Subcutaneous abdominal adipose tissue (tissue), 5 donors: Measurements from ENCODE around the gene SHMT2.

Experiments
- H3K27ac ChIP-seq: one replicate; pipeline ENCODE4 v1.7.0; 2013; ENCODE audit warnings: low read depth, mild to moderate bottlenecking, inconsistent platforms, low read length, moderate library complexity
- H3K27me3 ChIP-seq, 5 donors: one replicate each; pipeline ENCODE4 v1.7.0; 2013; ENCODE audit warnings: low read length in 5 of 5, inconsistent platforms in 1 of 5; ENCODE audit not compliant: control insufficient read depth in 5 of 5, insufficient read depth in 4 of 5
- H3K36me3 ChIP-seq, 5 donors: one replicate each; pipeline ENCODE4 v1.7.0; 2013; ENCODE audit warnings: low read length in 5 of 5; ENCODE audit not compliant: control insufficient read depth in 5 of 5, insufficient read depth in 5 of 5
- H3K4me1 ChIP-seq, 5 donors: one replicate each; pipeline ENCODE4 v1.7.0; 2013; ENCODE audit warnings: low read length in 5 of 5, mild to moderate bottlenecking in 3 of 5, moderate library complexity in 1 of 5; ENCODE audit not compliant: control insufficient read depth in 5 of 5, insufficient read depth in 5 of 5
- H3K4me3 ChIP-seq, 5 donors: one replicate each; pipeline ENCODE4 v1.7.0; 2013; ENCODE audit warnings: low read length in 5 of 5, low read depth in 1 of 5
- H3K9ac ChIP-seq, 5 donors: one replicate each; pipeline ENCODE4 v1.7.0; 2013; ENCODE audit warnings: low read length in 5 of 5, mild to moderate bottlenecking in 4 of 5, moderate library complexity in 3 of 5
- H3K9me3 ChIP-seq, 5 donors: one replicate each; pipeline ENCODE4 v1.7.0; 2013; ENCODE audit warnings: low read length in 5 of 5; ENCODE audit not compliant: control insufficient read depth in 5 of 5
- donor health status: healthy.
- donor health status: healthy.
- donor health status: healthy.
- donor health status: healthy.
- donor health status: healthy.

SHMT2 gene

DNA sequence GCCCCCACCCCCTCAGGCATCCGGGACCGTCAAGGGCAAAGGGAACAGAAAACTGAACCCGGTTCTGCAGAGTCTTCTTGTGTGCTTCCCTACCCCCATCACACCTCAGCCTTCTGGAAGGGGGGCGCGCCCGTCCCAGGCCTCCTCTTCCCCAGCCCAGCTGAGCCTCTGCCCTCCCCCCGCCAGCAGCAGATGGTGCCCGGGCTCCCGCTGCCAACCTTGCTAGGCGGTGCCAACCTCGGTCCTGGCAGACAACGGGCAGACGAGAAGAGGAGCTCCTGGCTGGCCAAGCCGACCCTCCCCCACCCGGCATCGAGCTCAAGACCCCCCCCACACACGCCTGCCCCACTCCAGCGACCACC is 12.8 kb downstream of the SHMT2 start:
- no peak overlapping the region for H3K27ac ChIP-seq
- no peaks in the 10 kb centered on the region for H3K9me3 ChIP-seq
- no peaks in the 10 kb centered on the region for H3K36me3 ChIP-seq
- H3K4me1 ChIP-seq = peaks cover 4 to 66% (median 60%) of the 10 kb centered on the region in 5 donors
- no peak overlapping the region for H3K9ac ChIP-seq
- H3K27me3 ChIP-seq = peaks cover 35 to 62% (median 57%) of the 10 kb centered on the region in 5 donors
- H3K4me3 ChIP-seq = peak overlapping the region in 1 of 5 donors; percentile 48

DNA sequence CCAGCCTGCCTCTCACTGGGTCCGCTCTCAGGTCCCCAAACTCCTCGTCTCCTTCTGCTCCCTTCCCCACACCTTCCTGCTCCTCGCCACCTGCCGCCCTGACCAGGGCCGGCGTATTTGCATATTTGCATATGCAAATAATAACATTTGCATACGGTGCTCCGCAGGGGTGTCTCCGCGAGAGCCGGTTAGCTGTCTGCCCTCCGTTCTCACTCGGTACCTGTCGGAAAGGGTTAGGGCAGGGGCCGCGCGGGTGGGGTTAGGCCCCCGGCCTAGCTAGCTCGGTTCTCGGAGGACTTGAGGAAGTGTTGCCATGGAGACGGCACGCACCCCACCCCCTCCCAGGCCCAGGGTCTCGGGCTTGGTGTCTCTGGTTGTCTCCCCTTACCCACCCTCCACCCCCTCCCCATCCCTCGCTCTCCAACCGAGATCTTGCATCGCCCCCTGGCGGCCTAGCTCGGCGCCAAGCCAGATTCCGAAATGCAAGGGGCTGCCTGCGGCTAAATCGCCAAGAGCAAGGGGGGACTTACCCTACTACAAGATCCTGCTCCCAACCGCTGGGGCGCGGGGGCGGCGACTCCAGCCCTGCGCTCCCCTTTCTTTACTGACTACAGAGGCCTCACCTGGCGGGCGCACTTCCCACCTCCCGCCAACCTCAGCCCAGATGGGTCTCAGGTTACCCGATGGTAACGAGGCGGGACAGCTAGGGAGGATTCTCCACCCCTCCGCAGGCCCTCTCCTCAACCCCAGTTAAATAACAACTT is 13.4 kb downstream of the SHMT2 start:
- Histone ChIP-seq H3K36me3 (no peaks in the 10 kb centered on the region), H3K27me3 (peaks cover 30 to 56% (median 52%) of the 10 kb centered on the region in 5 donors), H3K4me1 (peaks cover 4 to 62% (median 54%) of the 10 kb centered on the region in 5 donors), H3K27ac (no peak overlapping the region), H3K4me3 (peak overlapping the region in 3 of 5 donors; percentile 11 to 49 (median 48)), H3K9me3 (no peaks in the 10 kb centered on the region), H3K9ac (no peak overlapping the region)

DNA sequence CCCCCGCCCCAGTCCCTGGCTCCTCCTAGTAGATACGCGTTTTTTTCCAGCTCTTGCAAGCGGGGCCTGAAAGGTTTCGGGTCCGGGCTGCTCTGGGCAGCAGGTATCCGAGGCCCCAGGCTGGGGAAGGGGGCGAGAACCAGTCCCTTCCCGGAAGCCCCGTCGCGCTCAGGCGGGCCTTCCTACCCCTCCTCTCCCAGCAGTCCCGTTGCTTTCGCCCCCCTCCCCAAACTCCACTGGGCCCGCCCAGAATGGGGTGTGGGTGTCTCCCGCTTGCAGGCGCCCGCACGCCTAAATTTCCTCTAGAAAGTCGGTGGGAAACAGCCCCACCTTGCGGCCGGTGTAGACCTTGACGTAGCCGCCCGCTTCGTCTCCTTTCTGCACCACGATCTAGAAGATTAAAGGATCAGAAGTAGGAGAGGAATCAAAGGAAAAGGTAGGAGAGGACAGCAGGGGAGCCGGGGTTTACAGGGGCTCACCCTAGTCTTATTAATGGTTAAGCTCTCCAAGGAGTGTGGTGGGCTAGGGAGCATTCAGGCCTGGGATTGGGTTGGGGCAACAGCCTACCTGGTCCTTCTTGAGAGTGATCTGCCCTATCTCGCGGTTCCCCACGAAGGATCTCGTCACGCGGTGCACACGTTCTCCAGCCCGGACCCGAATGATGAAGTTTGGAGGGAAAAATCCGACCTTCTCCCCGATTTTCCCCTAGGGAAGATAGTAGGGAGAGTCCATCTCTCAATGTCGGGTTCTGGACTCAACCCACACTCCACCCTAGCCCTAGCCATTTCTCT is 14.2 kb downstream of the SHMT2 start:
- H3K9ac ChIP-seq = peak overlapping the region in 2 of 5 donors; percentile 14 to 19

DNA sequence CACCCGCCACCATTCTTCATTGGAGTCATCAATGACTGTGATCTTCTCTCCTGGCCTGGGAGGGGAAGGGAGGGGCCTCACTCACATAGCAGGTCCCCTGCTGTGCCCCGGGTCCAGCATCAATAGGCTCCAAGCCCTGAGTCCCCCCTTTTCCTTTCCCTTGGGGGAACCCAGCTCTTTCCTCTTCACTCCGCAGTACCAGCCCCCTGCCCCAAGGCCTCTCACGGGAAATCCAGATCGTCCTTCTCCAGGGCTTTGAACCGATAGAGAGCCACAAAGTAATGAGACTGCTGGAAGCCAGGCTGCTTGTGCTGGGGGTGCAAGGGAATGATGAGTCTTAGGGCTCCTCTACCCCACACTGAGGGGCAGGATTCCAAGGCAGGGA is 14.8 kb downstream of the SHMT2 start:
- Histone ChIP-seq H3K27ac (no peak overlapping the region), H3K9ac (no peak overlapping the region), H3K4me1 (peaks cover 1 to 51% (median 41%) of the 10 kb centered on the region in 5 donors), H3K4me3 (no peak overlapping the region), H3K27me3 (peaks cover 30 to 52% (median 49%) of the 10 kb centered on the region in 5 donors), H3K36me3 (no peaks in the 10 kb centered on the region), H3K9me3 (no peaks in the 10 kb centered on the region)

More for the DNA sequence above, 14.2 kb downstream of the SHMT2 start:
- no peak overlapping the region for H3K27ac ChIP-seq
- H3K36me3 ChIP-seq = no peaks in the 10 kb centered on the region
- H3K9me3 ChIP-seq = no peaks in the 10 kb centered on the region
- H3K4me3 ChIP-seq = peak overlapping the region in 2 of 5 donors; percentile 32 to 48
- peaks cover 4 to 57% (median 46%) of the 10 kb centered on the region in 5 donors for H3K4me1 ChIP-seq
- H3K27me3 ChIP-seq = peaks cover 30 to 52% (median 49%) of the 10 kb centered on the region in 5 donors

DNA sequence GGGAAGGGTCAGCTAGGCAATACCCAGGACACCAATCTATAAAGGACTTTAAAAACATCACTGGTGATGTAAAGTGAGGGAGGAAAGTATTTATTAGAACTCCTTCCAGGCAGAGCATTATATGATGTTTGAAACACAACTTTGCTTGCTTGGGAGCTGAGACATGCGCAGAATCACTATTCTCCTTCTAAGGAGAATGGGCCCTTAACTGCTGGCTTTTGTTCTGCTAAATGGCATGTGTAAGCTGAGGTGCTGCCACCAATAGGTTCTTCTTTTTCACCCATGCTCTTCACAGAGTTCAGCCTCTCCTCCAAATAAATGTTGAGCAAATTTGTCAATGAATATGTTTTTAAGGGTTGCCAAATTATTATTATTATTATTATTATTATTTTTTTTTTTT is 17.5 kb downstream of the SHMT2 start:
- no peak overlapping the region for H3K27ac ChIP-seq
- peaks cover 6 to 31% (median 25%) of the 10 kb centered on the region in 5 donors for H3K27me3 ChIP-seq
- H3K4me1 ChIP-seq = peaks cover 0 to 25% (median 19%) of the 10 kb centered on the region in 5 donors
- H3K4me3 ChIP-seq = no peak overlapping the region
- H3K9ac ChIP-seq = no peak overlapping the region
- H3K36me3 ChIP-seq = no peaks in the 10 kb centered on the region
- H3K9me3 ChIP-seq = no peaks in the 10 kb centered on the region

DNA sequence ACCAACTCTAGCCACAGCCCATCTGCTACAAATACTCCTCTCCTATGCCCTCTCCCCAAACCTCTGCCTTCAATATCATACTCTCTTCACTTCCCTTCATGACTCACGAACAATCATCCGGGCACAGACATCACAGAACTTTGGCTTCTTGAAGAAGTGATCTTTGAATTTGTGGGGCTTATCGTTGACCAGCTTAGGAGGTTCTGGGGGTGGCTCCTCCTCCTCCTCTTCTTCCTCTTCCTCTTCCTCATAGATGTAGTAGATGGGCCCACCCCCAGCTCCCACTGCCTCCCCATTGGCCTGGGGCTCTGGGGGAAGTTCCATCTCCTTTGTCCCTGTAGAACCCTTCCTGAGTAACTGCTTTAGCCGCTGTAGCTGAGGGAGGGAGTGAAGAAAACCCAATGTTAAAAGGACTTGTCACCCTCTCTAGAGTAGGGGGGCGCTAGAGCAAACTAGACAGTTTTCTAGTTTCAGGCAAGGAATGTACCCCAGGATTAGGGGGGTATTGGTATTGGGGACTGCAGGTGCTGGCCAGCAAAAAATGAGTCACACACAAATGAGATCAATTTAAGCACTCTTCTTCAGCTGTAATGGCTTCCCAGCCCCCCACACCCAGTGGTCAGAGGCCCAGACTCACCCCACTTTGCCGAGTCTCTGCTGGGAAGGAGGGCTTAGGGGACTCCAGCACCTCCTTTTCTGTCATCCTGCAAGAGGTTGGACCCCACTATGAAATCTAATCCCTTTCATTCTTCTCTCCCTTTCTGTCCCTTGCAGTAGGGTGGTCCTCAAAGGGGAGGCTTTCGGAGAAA is 19.6 kb downstream of the SHMT2 start:
- H3K27ac ChIP-seq = no peak overlapping the region
- peaks cover 3 to 14% (median 8%) of the 10 kb centered on the region in 5 donors for H3K27me3 ChIP-seq
- peaks cover 0 to 4% (median 0%) of the 10 kb centered on the region in 5 donors for H3K36me3 ChIP-seq
- H3K4me3 ChIP-seq = peak overlapping the region in 3 of 5 donors; percentile 4 to 37 (median 27)
- H3K4me1 ChIP-seq = peaks cover 0 to 4% (median 0%) of the 10 kb centered on the region in 5 donors
- H3K9ac ChIP-seq = peak overlapping the region in 1 of 5 donors; percentile 11
- no peaks in the 10 kb centered on the region for H3K9me3 ChIP-seq

DNA sequence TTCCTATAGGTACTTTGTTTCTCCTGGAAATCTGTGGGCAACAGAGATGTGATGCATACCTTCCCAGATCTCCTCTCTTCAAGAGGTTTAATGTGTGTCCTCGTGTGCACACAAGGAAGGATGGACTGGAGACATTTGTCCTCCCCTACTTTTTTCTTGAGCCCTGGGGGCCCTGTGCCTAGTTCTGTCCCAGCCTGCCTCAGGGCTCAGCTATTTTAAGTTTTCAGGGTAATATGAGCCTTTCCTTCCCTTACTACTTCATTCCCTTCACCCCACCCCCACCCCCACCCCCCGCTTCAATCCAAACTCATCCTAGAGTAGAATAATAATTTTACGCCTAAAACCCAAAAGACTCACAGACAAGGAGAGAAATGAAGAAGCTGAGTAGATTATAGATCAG is 21.0 kb downstream of the SHMT2 start:
- Histone ChIP-seq H3K9ac (no peak overlapping the region), H3K4me3 (no peak overlapping the region), H3K27ac (no peak overlapping the region), H3K9me3 (no peaks in the 10 kb centered on the region), H3K27me3 (peaks cover 0 to 4% (median 3%) of the 10 kb centered on the region in 5 donors), H3K36me3 (peaks cover 4 to 16% (median 12%) of the 10 kb centered on the region in 5 donors), H3K4me1 (peaks cover 0 to 3% (median 0%) of the 10 kb centered on the region in 5 donors)

DNA sequence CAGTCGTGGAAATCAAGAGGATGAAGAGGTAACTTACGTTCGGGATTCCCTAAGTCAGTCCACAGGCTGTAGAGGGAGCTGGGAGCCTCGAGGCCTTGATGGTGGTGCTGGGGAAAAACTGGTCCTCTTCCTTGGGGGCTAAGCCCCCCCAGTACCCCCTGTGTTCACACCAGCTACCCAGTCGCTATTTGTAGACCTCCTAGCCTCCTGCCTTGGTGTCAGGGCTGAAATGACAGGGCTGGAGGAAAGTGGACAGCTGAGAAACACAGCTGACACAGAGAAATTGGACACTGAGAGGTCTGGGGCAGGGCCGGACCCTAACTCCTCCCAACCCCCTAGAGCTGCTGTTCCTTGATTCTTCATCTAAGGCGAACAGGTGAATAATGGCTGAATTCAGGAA is 21.4 kb downstream of the SHMT2 start, which contains the start of gene STAC3:
Gene STAC3 (minus strand): TSS at position 232 of the 400 bp plus-strand sequence. CDS start 1,551 bp downstream, outside the sequence.
- Histone ChIP-seq H3K4me3 (no peak within 1 kb of the TSS), H3K27ac (no peak within 1 kb of the TSS), H3K9me3 (no peaks in the 10 kb centered on the region), H3K36me3 (peaks cover 6 to 20% (median 16%) of the 10 kb centered on the region in 5 donors), H3K27me3 (peaks cover 0 to 4% (median 3%) of the 10 kb centered on the region in 5 donors), H3K9ac (no peak within 1 kb of the TSS), H3K4me1 (peaks cover 0 to 3% (median 0%) of the 10 kb centered on the region in 5 donors)

DNA sequence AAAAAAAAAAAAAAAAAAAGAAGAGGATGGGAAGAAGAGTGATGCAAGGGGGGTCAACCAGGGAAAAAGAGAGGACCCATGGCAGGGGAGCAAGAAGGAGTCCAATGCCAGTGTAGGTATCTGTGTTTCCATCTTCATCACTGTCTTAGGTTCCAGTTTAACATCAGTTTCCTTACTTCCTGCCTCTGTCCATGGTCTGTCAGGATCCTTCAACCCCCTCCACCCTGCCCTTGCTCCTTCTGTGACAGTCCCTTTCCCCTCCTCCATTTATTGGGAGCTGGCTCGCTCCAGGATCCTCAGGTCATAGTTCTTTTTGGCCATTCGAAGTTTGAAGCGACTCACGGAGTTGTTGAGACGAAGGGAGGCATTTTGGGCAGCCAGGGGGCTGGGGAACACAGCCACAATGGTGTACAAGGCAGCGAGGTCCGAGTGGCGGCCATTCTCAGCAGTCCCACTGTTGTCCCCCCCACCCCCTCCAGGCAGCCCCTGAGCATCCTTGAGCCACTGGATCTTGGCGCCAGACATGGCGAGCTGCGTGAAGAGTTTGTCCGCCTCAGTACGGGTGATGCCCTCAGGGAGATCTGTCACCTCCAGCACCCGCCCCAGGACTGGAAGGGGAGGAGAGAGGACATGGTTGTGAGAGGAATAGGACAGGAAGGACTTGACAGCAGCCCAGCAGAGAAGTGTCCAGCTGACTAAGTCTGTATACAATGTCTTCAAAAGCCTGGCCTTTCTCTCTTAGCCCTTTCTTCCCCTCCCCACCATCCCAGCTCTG is 25.2 kb downstream of the SHMT2 start:
- no peak overlapping the region for H3K4me3 ChIP-seq
- H3K36me3 ChIP-seq = peaks cover 21 to 56% (median 49%) of the 10 kb centered on the region in 5 donors
- no peak overlapping the region for H3K9ac ChIP-seq
- no peaks in the 10 kb centered on the region for H3K9me3 ChIP-seq
- no peak overlapping the region for H3K27ac ChIP-seq
- no peaks in the 10 kb centered on the region for H3K27me3 ChIP-seq
- no peaks in the 10 kb centered on the region for H3K4me1 ChIP-seq
